ENCODE data around the gene UBA3. TPM values are rescaled to one million over a fixed set of nuclear protein-coding genes. Genes with fewer than 3 reads are reported as not detected.
A peak's percentile ranks its signal among the peaks of the same experiment; 100 is the strongest.

Gene UBA3
- total and polyA plus RNA-seq, 2 of the 13 experiments (the other 11 are each of a cell fraction or from before 2014, with no cell fraction given), result 40.7 to 49.0 TPM

DNA sequence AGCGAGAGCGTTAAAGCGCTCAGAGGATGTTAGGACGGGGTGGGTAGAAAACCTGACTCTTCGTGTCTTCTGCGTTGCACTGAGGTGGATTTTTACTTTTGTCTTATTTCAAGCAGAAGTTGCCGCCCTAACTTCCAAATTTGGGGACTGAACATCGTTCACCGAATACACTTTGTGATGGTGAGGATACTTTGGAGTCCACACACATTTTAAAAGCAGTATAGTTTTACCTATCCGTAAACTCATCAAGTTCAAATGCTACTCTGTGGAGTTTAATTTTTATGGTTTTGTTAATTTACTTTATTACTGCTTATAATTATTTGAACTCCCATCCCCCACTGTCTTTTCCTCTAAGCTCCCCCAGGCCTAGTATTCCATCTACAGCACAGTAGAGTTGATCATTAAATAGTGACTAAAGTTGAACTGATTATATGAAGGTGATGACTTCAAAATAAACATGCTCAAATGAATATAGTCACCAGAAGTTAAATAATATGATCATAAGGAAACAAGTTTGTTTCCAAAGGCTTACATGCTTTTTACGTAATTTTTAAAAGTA lies 66.1 kb downstream of the UBA3 start (continued):
- TF ChIP-seq, protein P1, sequence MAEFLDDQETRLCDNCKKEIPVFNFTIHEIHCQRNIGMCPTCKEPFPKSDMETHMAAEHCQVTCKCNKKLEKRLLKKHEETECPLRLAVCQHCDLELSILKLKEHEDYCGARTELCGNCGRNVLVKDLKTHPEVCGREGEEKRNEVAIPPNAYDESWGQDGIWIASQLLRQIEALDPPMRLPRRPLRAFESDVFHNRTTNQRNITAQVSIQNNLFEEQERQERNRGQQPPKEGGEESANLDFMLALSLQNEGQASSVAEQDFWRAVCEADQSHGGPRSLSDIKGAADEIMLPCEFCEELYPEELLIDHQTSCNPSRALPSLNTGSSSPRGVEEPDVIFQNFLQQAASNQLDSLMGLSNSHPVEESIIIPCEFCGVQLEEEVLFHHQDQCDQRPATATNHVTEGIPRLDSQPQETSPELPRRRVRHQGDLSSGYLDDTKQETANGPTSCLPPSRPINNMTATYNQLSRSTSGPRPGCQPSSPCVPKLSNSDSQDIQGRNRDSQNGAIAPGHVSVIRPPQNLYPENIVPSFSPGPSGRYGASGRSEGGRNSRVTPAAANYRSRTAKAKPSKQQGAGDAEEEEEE (CRISPR knock-in tag; IDR thresholded peaks at IDR 0.05; ENCODE audit: borderline replicate concordance), result no peak
- no peak for TF ChIP-seq ZNF335 (CRISPR knock-in tag; IDR thresholded peaks at IDR 0.05)
- no peak for TF ChIP-seq ZNF816 (CRISPR knock-in tag; IDR thresholded peaks at IDR 0.05; ENCODE audit: borderline replicate concordance)
- TF ChIP-seq, protein P2, sequence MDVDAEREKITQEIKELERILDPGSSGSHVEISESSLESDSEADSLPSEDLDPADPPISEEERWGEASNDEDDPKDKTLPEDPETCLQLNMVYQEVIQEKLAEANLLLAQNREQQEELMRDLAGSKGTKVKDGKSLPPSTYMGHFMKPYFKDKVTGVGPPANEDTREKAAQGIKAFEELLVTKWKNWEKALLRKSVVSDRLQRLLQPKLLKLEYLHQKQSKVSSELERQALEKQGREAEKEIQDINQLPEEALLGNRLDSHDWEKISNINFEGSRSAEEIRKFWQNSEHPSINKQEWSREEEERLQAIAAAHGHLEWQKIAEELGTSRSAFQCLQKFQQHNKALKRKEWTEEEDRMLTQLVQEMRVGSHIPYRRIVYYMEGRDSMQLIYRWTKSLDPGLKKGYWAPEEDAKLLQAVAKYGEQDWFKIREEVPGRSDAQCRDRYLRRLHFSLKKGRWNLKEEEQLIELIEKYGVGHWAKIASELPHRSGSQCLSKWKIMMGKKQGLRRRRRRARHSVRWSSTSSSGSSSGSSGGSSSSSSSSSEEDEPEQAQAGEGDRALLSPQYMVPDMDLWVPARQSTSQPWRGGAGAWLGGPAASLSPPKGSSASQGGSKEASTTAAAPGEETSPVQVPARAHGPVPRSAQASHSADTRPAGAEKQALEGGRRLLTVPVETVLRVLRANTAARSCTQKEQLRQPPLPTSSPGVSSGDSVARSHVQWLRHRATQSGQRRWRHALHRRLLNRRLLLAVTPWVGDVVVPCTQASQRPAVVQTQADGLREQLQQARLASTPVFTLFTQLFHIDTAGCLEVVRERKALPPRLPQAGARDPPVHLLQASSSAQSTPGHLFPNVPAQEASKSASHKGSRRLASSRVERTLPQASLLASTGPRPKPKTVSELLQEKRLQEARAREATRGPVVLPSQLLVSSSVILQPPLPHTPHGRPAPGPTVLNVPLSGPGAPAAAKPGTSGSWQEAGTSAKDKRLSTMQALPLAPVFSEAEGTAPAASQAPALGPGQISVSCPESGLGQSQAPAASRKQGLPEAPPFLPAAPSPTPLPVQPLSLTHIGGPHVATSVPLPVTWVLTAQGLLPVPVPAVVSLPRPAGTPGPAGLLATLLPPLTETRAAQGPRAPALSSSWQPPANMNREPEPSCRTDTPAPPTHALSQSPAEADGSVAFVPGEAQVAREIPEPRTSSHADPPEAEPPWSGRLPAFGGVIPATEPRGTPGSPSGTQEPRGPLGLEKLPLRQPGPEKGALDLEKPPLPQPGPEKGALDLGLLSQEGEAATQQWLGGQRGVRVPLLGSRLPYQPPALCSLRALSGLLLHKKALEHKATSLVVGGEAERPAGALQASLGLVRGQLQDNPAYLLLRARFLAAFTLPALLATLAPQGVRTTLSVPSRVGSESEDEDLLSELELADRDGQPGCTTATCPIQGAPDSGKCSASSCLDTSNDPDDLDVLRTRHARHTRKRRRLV (CRISPR knock-in tag; IDR thresholded peaks at IDR 0.05), result peak; percentile 69
- no peak for TF ChIP-seq PITX1 (CRISPR knock-in tag; IDR thresholded peaks at IDR 0.05)
- TF ChIP-seq MIER3 (CRISPR knock-in tag; IDR thresholded peaks at IDR 0.05; ENCODE audit: borderline replicate concordance), result no peak
- TF ChIP-seq, protein P3, sequence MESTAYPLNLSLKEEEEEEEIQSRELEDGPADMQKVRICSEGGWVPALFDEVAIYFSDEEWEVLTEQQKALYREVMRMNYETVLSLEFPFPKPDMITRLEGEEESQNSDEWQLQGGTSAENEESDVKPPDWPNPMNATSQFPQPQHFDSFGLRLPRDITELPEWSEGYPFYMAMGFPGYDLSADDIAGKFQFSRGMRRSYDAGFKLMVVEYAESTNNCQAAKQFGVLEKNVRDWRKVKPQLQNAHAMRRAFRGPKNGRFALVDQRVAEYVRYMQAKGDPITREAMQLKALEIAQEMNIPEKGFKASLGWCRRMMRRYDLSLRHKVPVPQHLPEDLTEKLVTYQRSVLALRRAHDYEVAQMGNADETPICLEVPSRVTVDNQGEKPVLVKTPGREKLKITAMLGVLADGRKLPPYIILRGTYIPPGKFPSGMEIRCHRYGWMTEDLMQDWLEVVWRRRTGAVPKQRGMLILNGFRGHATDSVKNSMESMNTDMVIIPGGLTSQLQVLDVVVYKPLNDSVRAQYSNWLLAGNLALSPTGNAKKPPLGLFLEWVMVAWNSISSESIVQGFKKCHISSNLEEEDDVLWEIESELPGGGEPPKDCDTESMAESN (CRISPR knock-in tag; conservative IDR thresholded peaks at IDR 0.05), result no peak
- 0 out of 2 replicates have a peak, but pooled peaks have one; percentile 3 for TF ChIP-seq ELF4 (CRISPR knock-in tag; IDR thresholded peaks at IDR 0.05; ENCODE audit: borderline replicate concordance)
- no peak for TF ChIP-seq HDAC1 (CRISPR knock-in tag; IDR thresholded peaks at IDR 0.05)
- TF ChIP-seq PPARG (CRISPR knock-in tag; conservative IDR thresholded peaks at IDR 0.05), result no peak
- no peak for TF ChIP-seq SPEN (CRISPR knock-in tag; IDR thresholded peaks at IDR 0.05; ENCODE audit: low read depth)
- TF ChIP-seq ISX (CRISPR knock-in tag; conservative IDR thresholded peaks at IDR 0.05), result 0 out of 2 replicates have a peak, but pooled peaks have one; percentile 6
- TF ChIP-seq ZNF652 (CRISPR knock-in tag; IDR thresholded peaks at IDR 0.05; ENCODE audit: borderline replicate concordance, low read depth), result no peak
- TF ChIP-seq, protein P4, sequence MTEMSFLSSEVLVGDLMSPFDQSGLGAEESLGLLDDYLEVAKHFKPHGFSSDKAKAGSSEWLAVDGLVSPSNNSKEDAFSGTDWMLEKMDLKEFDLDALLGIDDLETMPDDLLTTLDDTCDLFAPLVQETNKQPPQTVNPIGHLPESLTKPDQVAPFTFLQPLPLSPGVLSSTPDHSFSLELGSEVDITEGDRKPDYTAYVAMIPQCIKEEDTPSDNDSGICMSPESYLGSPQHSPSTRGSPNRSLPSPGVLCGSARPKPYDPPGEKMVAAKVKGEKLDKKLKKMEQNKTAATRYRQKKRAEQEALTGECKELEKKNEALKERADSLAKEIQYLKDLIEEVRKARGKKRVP (CRISPR knock-in tag; IDR thresholded peaks at IDR 0.05), result 0 out of 4 replicates have a peak, but pooled peaks of 1 of the 2 experiments have one; percentile 1
- TF ChIP-seq ZNF790 (CRISPR knock-in tag; IDR thresholded peaks at IDR 0.05; ENCODE audit: borderline replicate concordance), result 0 out of 2 replicates have a peak, but pooled peaks have one; percentile 12
- TF ChIP-seq, protein P5, sequence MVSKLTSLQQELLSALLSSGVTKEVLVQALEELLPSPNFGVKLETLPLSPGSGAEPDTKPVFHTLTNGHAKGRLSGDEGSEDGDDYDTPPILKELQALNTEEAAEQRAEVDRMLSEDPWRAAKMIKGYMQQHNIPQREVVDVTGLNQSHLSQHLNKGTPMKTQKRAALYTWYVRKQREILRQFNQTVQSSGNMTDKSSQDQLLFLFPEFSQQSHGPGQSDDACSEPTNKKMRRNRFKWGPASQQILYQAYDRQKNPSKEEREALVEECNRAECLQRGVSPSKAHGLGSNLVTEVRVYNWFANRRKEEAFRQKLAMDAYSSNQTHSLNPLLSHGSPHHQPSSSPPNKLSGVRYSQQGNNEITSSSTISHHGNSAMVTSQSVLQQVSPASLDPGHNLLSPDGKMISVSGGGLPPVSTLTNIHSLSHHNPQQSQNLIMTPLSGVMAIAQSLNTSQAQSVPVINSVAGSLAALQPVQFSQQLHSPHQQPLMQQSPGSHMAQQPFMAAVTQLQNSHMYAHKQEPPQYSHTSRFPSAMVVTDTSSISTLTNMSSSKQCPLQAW (CRISPR knock-in tag; IDR thresholded peaks at IDR 0.05), result no peak
- TF ChIP-seq ZNF256 (CRISPR knock-in tag; conservative IDR thresholded peaks at IDR 0.05), result 0 out of 2 replicates have a peak, but pooled peaks have one; percentile 2
- no peak for TF ChIP-seq ZNF143 (CRISPR knock-in tag; IDR thresholded peaks at IDR 0.05)
